Naive thymus-derived CD8-positive, alpha-beta T cell (primary cell): ENCODE measurements around the gene SRSF4. TPM values are rescaled to one million over a fixed set of nuclear protein-coding genes. Genes with fewer than 3 reads are reported as not detected.
"Not testable (repeated sequence)": the region's sequence is repeated elsewhere in the genome, so short reads cannot be mapped to it uniquely, and the experiment has no call there.

Experiments
- ATAC-seq, 2 donors: fragments of 150-1000 bp; cut with Tn5 transposase in 1 of 2; sonication (Bioruptor Pico), chemical (Tn5 transposase) in 1 of 2; 1 replicate in 1 of 2; 2 replicates in 1 of 2; pipeline ENCODE4 v1.10.0; 2021; ENCODE audit warnings: mild to moderate bottlenecking in 2 of 2, moderate library complexity in 2 of 2
- POLR2A ChIA-PET: fragments of 350-600 bp; sonication (Branson Sonifier 250); formaldehyde crosslinking; loops from one replicate; lab custom pipeline; 2021; ENCODE audit warnings: antibody characterized with exemption; lab: Charles Lee
- DNase-seq, 10 donors: peaks; one replicate each; pipeline versions ENCODE4 v3.0.0 to v3.0.0-alpha.2; 2020 to 2022
- H3K27ac Mint-ChIP-seq, 10 donors: one replicate each; pipeline ENCODE4 v1.8.0; 2020 to 2022; ENCODE audit warnings: mild to moderate bottlenecking in 10 of 10, mixed read lengths in 10 of 10, moderate library complexity in 4 of 10, inconsistent platforms in 1 of 10
- H3K27me3 Mint-ChIP-seq, 5 donors: one replicate each; pipeline ENCODE4 v1.8.0; 2021 to 2022; ENCODE audit warnings: mixed read lengths in 5 of 5
- H3K36me3 Mint-ChIP-seq, 3 donors: one replicate each; pipeline ENCODE4 v1.8.0; 2020 to 2022; ENCODE audit warnings: mixed read lengths in 3 of 3, mild to moderate bottlenecking in 2 of 3, inconsistent platforms in 1 of 3
- H3K4me1 Mint-ChIP-seq, 4 donors: one replicate each; pipeline ENCODE4 v1.8.0; 2021 to 2022; ENCODE audit warnings: mixed read lengths in 4 of 4
- H3K4me3 Mint-ChIP-seq, 10 donors: one replicate each; pipeline ENCODE4 v1.8.0; 2020 to 2022; ENCODE audit warnings: mild to moderate bottlenecking in 10 of 10, mixed read lengths in 10 of 10, moderate library complexity in 6 of 10, inconsistent platforms in 1 of 10
- H3K9me3 Mint-ChIP-seq, 9 donors: one replicate each; pipeline ENCODE4 v1.8.0; 2020 to 2022; ENCODE audit warnings: mixed read lengths in 9 of 9, mild to moderate bottlenecking in 3 of 9, inconsistent platforms in 1 of 9, moderate library complexity in 1 of 9
- polyA plus RNA-seq, 3 donors: library from polyadenylated mRNA; unstranded; fragments of 300-500 nt; fragmentation: Illumina TruSeq; gene quantifications; one replicate each; pipeline ENCODE4 v1.2.3, GENCODE V29; 2021
- total RNA-seq, 8 experiments: library from RNA in 2 of 8; stranded (reverse) in 2 of 8; gene quantifications; one replicate each; pipeline ENCODE4 v1.2.3 and lab custom pipeline; 2021 to 2026

The SRSF4 gene
- 10 to 100 TPM; 83.3 to 85.8 TPM for total RNA-seq
- polyA plus RNA-seq = 100 to 1,000 TPM in 1 of 3 donors, 10 to 100 TPM in 2; 73.2 to 104 (median 81.5) TPM
- total RNA-seq (lab: John Stamatoyannopoulos, UW) = 101 to 160 (median 136) reads per million in 6 experiments

DNA sequence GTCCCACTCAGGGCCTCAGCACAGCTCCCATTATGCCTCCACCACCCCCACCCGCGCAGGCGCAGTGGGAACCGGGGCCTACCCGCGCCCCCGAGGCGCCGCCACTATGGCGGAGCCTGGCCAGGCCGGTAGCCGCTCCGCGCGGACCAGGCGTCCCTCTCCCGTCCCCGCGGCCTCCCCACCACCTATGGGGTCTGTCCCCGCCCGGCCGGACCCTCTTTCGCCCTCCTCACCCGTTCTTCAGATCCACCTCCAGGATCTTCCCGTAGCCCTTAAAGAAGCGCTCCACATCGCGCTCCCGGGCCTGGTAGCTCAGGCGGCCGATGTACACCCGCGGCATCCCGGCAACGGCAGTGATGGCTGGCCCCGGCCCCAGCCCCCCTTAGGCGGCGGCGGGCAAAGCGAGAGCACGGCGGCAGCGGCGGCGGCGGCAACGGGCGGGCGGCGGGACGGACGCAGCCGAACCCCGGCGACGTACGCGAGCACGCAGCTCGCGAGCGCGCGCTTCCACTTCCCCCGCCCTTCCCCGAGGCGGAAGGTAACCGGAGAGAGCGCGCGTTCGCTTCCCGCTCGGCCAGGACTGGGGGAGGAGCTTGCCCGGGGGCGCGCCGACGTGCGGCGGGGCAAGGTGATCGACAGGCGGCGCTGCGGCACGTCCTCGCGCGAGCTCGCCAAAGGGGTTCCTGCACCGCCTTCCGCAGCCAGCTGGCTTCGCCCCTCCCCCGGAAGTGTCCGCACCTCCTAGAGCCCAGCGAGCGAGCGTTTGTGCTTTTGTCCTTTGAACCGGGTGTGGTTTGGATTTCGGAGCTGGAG lies at the start of gene SRSF4:
SRSF4 (minus strand) TSS at position 488 of the 813 bp plus-strand sequence; CDS start at position 340, 148 bp downstream.
- Mint-ChIP-seq H3K27ac (peak within 1 kb of the TSS; percentile 85 to 97 (median 96)), H3K4me3 (peak within 1 kb of the TSS; percentile 89 to 96 (median 94)), H3K27me3 (no peaks in the 10 kb centered on the region), H3K36me3 (peaks cover 0 to 28% (median 7%) of the 10 kb centered on the region in 3 donors), H3K4me1 (peaks cover 25 to 52% (median 45%) of the 10 kb centered on the region in 4 donors), H3K9me3 (no peaks in the 10 kb centered on the region)
- POLR2A ChIA-PET = interaction anchor here (0.6 to 2.2 kb wide), 43 partner anchors 10 to 1843 kb away, joined by 3 to 37 read pairs (median 4); partner anchors contain the start of genes ATP5IF1, EPB41, FAM76A and GMEB1
- ATAC-seq (peak; percentile 89 to 91), DNase-seq (peak; percentile 96 to 99 (median 98))

GRCh38 chr1:29230553-29231378 lies 49.1 kb upstream of the SRSF4 start, which contains the start of gene MECR:
TSS of gene MECR (minus strand) at chr1:29230934. CDS start at chr1:29230906, 28 bp downstream.
- H3K27ac Mint-ChIP-seq = peak within 1 kb of the TSS; percentile 84 to 98 (median 96)
- H3K27me3 Mint-ChIP-seq = peaks cover 0 to 8% (median 6%) of the 10 kb centered on the region in 5 donors
- POLR2A ChIA-PET = interaction anchor here (1.3 to 2.5 kb wide), 2 partner anchors 49 to 1150 kb away, joined by 3 to 10 read pairs; partner anchors contain the start of gene SRSF4
- ATAC-seq (peak; percentile 94 to 96), DNase-seq (peak; percentile 89 to 98 (median 95))
- peak within 1 kb of the TSS; percentile 91 to 99 (median 93) for H3K4me3 Mint-ChIP-seq
- no peaks in the 10 kb centered on the region for H3K36me3 Mint-ChIP-seq
- no peaks in the 10 kb centered on the region for H3K9me3 Mint-ChIP-seq
- H3K4me1 Mint-ChIP-seq = peaks cover 11 to 26% (median 21%) of the 10 kb centered on the region in 4 donors

DNA sequence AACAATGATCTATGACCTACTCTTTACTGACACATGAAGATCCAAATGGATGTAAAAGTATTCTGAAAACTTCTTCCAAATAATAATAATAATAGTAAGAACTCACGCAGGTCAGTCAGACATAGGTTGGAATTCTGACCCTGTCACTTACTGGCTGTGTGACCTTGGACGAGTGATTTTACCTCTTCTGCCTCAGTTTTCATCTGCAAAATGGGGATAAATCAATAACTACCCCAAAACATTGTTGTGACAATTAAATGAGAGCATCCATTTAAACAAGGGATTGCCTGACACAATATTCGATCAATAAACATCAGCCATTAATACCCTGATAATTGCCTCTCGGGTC lies 48.5 kb upstream of the SRSF4 start:
- no peak for ATAC-seq
- Mint-ChIP-seq H3K4me3 (peak overlapping the region; percentile 91 to 99 (median 93)), H3K27ac (peak overlapping the region; percentile 84 to 98 (median 96)), H3K4me1 (peaks cover 14 to 25% (median 23%) of the 10 kb centered on the region in 4 donors), H3K9me3 (no peaks in the 10 kb centered on the region), H3K36me3 (no peaks in the 10 kb centered on the region), H3K27me3 (peaks cover 0 to 5% (median 2%) of the 10 kb centered on the region in 5 donors)
- no peak for DNase-seq
- POLR2A ChIA-PET = interaction anchor here (0.7 to 2.5 kb wide), 3 partner anchors 48 to 1150 kb away, joined by 3 to 10 read pairs (median 3); partner anchors contain the start of gene SRSF4

DNA sequence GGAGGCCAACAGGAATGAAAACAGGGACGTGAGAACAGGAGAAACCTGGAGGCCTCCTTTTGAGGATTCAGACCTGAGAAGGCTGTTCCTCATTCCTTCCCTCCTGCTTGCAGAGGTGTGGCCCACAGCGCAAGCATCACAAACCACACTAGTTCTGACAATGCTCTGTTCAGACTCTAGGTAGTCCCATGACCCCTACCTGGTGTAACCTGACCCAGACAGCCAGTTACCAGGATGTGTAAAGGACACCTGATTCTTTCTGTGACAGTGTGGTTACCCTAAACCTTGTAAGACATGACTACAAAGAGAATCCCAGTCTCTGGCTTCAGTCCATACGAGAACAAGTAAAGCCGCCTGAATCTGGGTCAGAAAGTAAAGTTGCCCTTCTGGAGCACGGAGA lies 45.8 kb upstream of the SRSF4 start:
- Mint-ChIP-seq H3K4me1 (peaks cover 14 to 26% (median 23%) of the 10 kb centered on the region in 4 donors), H3K4me3 (peak overlapping the region in 1 of 10 donors; percentile 22), H3K27ac (peak overlapping the region in 1 of 10 donors; percentile 67), H3K36me3 (peaks cover 0 to 10% (median 2%) of the 10 kb centered on the region in 3 donors), H3K9me3 (no peaks in the 10 kb centered on the region), H3K27me3 (no peaks in the 10 kb centered on the region)
- no peak for ATAC-seq
- POLR2A ChIA-PET = no interaction called here
- DNase-seq = no peak

DNA sequence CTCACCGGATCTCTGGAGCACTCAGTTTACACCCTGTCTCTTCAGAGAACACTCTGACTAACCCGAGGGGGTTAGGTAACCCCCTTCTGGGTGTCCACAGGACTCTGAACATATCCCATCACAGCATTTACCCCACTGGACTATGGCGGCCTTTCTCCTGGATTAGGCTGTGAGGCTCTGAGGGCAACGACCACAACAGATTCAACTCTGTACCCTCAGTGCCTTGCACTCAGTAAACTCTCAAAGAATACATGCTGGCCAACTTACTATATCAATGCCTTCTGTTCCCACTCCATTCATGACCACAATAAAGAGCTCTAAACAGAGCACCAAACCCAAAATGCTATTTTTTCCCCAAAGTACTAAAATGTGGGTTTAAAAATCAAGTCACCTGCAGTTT lies 43.7 kb upstream of the SRSF4 start:
- H3K4me1 Mint-ChIP-seq = peaks cover 10 to 14% (median 13%) of the 10 kb centered on the region in 4 donors
- no peak overlapping the region for H3K27ac Mint-ChIP-seq
- DNase-seq = no peak
- no peaks in the 10 kb centered on the region for H3K9me3 Mint-ChIP-seq
- H3K4me3 Mint-ChIP-seq = no peak overlapping the region
- no peaks in the 10 kb centered on the region for H3K27me3 Mint-ChIP-seq
- H3K36me3 Mint-ChIP-seq = peaks cover 0 to 14% (median 7%) of the 10 kb centered on the region in 3 donors
- ATAC-seq = no peak
- POLR2A ChIA-PET = no interaction called here

GRCh38 chr1:29224356-29224837 lies 42.7 kb upstream of the SRSF4 start:
- ATAC-seq (no peak), DNase-seq (no peak)
- Mint-ChIP-seq H3K4me3 (no peak overlapping the region), H3K27ac (peak overlapping the region in 1 of 10 donors; percentile 54), H3K36me3 (peaks cover 0 to 19% (median 11%) of the 10 kb centered on the region in 3 donors), H3K27me3 (no peaks in the 10 kb centered on the region), H3K9me3 (no peaks in the 10 kb centered on the region), H3K4me1 (peaks cover 3 to 7% (median 5%) of the 10 kb centered on the region in 4 donors)
- POLR2A ChIA-PET = interaction anchor here (0.6 kb wide), 1 partner anchor 1394 kb away, joined by 5 read pairs; no protein-coding TSS in a partner anchor

- Mint-ChIP-seq H3K9me3 (no peaks in the 10 kb centered on the region), H3K4me3 (no peak overlapping the region), H3K27me3 (no peaks in the 10 kb centered on the region), H3K27ac (no peak overlapping the region), H3K36me3 (peaks cover 0 to 19% (median 11%) of the 10 kb centered on the region in 3 donors), H3K4me1 (peaks cover 1 to 7% (median 3%) of the 10 kb centered on the region in 4 donors)
- DNase-seq (no peak), ATAC-seq (no peak)
- POLR2A ChIA-PET = no interaction called here
Measured at GRCh38 chr1:29223521-29223920, 41.8 kb upstream of the SRSF4 start.

DNA sequence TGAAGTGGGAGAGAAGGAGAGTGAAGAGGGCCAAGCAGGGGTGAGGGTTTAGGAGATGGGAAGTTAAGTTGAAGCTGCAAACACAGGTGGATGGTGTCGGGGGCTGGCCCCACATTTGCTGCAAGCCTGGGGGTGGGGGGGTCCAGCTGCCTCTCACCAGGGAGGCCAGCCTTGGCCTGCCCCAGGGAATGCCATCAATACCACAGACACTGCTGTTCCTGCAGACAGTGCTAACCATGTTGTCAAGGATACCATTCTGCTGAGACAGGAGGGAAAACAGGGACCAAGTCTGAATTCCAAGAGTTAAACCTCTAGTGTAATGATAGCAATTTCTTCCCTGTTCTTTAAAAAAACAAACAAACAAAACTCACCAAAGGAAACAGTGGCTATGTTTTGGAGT lies 41.0 kb upstream of the SRSF4 start:
- DNase-seq (no peak), ATAC-seq (no peak)
- H3K4me1 Mint-ChIP-seq = peaks cover 0 to 7% (median 3%) of the 10 kb centered on the region in 4 donors
- POLR2A ChIA-PET = no interaction called here
- H3K27ac Mint-ChIP-seq = peak overlapping the region in 1 of 10 donors; percentile 7
- no peaks in the 10 kb centered on the region for H3K9me3 Mint-ChIP-seq
- no peaks in the 10 kb centered on the region for H3K27me3 Mint-ChIP-seq
- H3K36me3 Mint-ChIP-seq = peaks cover 0 to 19% (median 11%) of the 10 kb centered on the region in 3 donors
- no peak overlapping the region for H3K4me3 Mint-ChIP-seq

DNA sequence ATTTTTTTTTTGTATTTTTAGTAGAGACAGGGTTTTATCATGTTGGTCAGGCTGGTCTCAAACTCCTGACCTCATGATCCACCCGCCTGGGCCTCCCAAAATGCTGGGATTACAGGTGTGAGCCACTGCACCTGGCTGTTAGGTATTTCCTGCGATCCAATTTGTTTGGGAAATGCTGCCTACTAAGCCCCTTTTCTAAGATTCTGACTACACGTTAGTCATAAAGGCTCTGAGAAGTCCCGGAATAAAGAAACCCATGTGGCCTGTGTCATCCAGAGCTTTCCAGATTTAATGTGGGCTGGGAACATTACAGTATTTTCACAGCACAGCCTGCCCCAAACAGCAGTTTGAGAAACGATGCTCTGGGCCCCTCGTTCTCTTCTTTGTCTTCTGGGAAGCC lies 40.6 kb upstream of the SRSF4 start:
- H3K27me3 Mint-ChIP-seq, ATAC-seq, POLR2A ChIA-PET, H3K4me1 Mint-ChIP-seq, H3K27ac Mint-ChIP-seq, H3K9me3 Mint-ChIP-seq, DNase-seq, H3K4me3 Mint-ChIP-seq: not testable (repeated sequence)
- peaks cover 0 to 19% (median 11%) of the 10 kb centered on the region in 3 donors for H3K36me3 Mint-ChIP-seq

DNA sequence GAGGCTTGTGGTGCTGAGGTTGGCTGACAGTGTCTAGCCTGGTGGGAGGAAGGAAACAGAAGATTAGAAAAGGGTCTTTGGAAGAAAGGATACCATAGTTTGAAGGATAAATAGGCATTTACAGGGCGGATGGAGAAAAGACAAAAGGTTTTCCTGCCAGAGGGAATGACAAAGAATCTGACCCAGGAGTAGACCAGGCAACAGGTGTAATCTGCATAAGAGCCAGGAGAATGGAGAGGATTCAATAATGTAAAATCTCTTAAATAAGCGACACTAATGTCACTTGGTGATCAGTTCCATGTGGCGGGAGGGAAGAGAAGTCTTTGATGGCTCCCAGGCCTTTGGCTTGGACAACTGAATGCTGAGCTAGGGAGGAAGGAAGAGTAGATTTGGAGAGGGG lies 39.6 kb upstream of the SRSF4 start:
- peaks cover 0 to 7% (median 3%) of the 10 kb centered on the region in 4 donors for H3K4me1 Mint-ChIP-seq
- POLR2A ChIA-PET = no interaction called here
- ATAC-seq (no peak), DNase-seq (no peak)
- H3K4me3 Mint-ChIP-seq = no peak overlapping the region
- no peaks in the 10 kb centered on the region for H3K27me3 Mint-ChIP-seq
- H3K27ac Mint-ChIP-seq = peak overlapping the region in 1 of 10 donors; percentile 21
- no peaks in the 10 kb centered on the region for H3K9me3 Mint-ChIP-seq
- peaks cover 0 to 19% (median 11%) of the 10 kb centered on the region in 3 donors for H3K36me3 Mint-ChIP-seq

DNA sequence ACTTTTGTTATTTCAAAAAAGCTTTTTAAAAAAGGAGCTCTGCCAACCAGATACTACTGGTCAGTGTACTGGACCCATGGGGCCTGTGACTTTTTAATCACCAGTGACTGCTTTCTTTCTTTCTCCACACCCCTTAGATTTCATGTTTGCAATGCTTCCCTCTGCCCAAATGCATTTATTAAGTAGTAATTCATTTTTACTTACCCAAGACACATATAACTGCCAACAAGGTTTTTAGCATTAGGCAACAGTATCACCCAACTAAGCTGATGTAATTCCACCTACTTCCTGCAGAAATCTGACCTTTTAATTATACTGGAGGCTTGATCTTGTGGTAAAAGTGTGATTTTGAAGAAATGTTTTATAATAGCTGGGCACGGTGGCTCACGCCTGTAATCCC lies 36.5 kb upstream of the SRSF4 start:
- no peak overlapping the region for H3K4me3 Mint-ChIP-seq
- no peak overlapping the region for H3K27ac Mint-ChIP-seq
- ATAC-seq (no peak), DNase-seq (no peak)
- POLR2A ChIA-PET = interaction anchor here (0.6 kb wide), 1 partner anchor 519 kb away, joined by 3 read pairs; no protein-coding TSS in a partner anchor
- peaks cover 0 to 34% (median 25%) of the 10 kb centered on the region in 3 donors for H3K36me3 Mint-ChIP-seq
- no peaks in the 10 kb centered on the region for H3K9me3 Mint-ChIP-seq
- H3K27me3 Mint-ChIP-seq = no peaks in the 10 kb centered on the region
- peaks cover 0 to 5% (median under 1%) of the 10 kb centered on the region in 4 donors for H3K4me1 Mint-ChIP-seq

GRCh38 chr1:29217633-29218032 lies 35.9 kb upstream of the SRSF4 start:
- ATAC-seq (no peak), DNase-seq (no peak)
- Mint-ChIP-seq H3K36me3 (peaks cover 0 to 34% (median 30%) of the 10 kb centered on the region in 3 donors), H3K4me1 (peaks cover 0 to 8% (median under 1%) of the 10 kb centered on the region in 4 donors), H3K27ac (no peak overlapping the region), H3K4me3 (no peak overlapping the region), H3K9me3 (no peaks in the 10 kb centered on the region), H3K27me3 (no peaks in the 10 kb centered on the region)
- POLR2A ChIA-PET = no interaction called here
